WTC11 (cell line): Measurements from ENCODE around the gene SLC51B. TPM values are rescaled to one million over a fixed set of nuclear protein-coding genes. Genes with fewer than 3 reads are reported as not detected.
A peak's percentile ranks its signal among the peaks of the same experiment; 100 is the strongest.

ENCODE experiments used
- ATAC-seq: fragments of 200-7000 bp; cut with Tn5 transposase; 2 replicates; pipeline ENCODE4 v1.10.0; 2021; ENCODE audit warnings: mild to moderate bottlenecking, moderate library complexity
- CTCF ChIA-PET: fragments of 300-600 bp; sonication (Branson Sonifier 250); formaldehyde crosslinking; loops from one replicate; lab custom pipeline; 2021; ENCODE audit warnings: antibody characterized with exemption; lab: Charles Lee
- POLR2A ChIA-PET: fragments of 350-600 bp; sonication (Branson Sonifier 250); formaldehyde crosslinking; loops from one replicate; lab custom pipeline; 2021; ENCODE audit warnings: antibody characterized with exemption; lab: Charles Lee
- DNase-seq: peaks from one replicate; pipeline ENCODE4 v3.0.0; 2021; ENCODE audit warnings: low spot score
- H3K27ac Mint-ChIP-seq: 2 replicates; pipeline ENCODE4 v1.8.0; 2021; ENCODE audit warnings: mixed read lengths
- H3K27me3 Mint-ChIP-seq: 2 replicates; pipeline ENCODE4 v1.8.0; 2021; ENCODE audit warnings: low read depth, mild to moderate bottlenecking, moderate library complexity, mixed read lengths
- H3K36me3 Mint-ChIP-seq: 2 replicates; pipeline ENCODE4 v1.8.0; 2021; ENCODE audit warnings: mixed read lengths
- H3K4me1 Mint-ChIP-seq: 2 replicates; pipeline ENCODE4 v1.8.0; 2022; ENCODE audit warnings: mixed read lengths
- H3K4me3 Mint-ChIP-seq: 2 replicates; pipeline ENCODE4 v1.8.0; 2021; ENCODE audit warnings: mild to moderate bottlenecking, moderate library complexity, mixed read lengths
- H3K9me3 Mint-ChIP-seq: 2 replicates; pipeline ENCODE4 v1.8.0; 2021; ENCODE audit warnings: mixed read lengths
- GABPB1 ChIP-seq: sonication (generic); formaldehyde crosslinking; IDR thresholded peaks from 2 replicates; pipeline ENCODE4 v1.8.1; 2023; ENCODE audit warnings: mild to moderate bottlenecking, missing genetic modification reagents
- JAZF1 ChIP-seq: fragments of 250-450 bp; sonication (Bioruptor Pico); IDR thresholded peaks from 2 replicates; pipeline ENCODE4 v1.9.0; 2021; ENCODE audit warnings: moderate library complexity, mild to moderate bottlenecking, inconsistent platforms
- NR3C1 ChIP-seq: sonication (generic); formaldehyde crosslinking; conservative IDR thresholded peaks from 2 replicates; pipeline ENCODE4 v1.8.1; 2023; ENCODE audit warnings: low read depth, mild to moderate bottlenecking, missing genetic modification reagents
- RELA ChIP-seq: sonication (generic); formaldehyde crosslinking; IDR thresholded peaks from 2 replicates; pipeline ENCODE4 v1.8.1; 2022; ENCODE audit warnings: missing genetic modification reagents, mild to moderate bottlenecking, borderline replicate concordance
- SMAD3 ChIP-seq: sonication (generic); formaldehyde crosslinking; IDR thresholded peaks from 2 replicates; pipeline ENCODE4 v1.8.0; 2022; ENCODE audit warnings: missing genetic modification reagents, mild to moderate bottlenecking, borderline replicate concordance
- TEAD1 ChIP-seq: sonication (generic); formaldehyde crosslinking; IDR thresholded peaks from 2 replicates; pipeline ENCODE4 v1.8.0; 2022; ENCODE audit warnings: mild to moderate bottlenecking, missing genetic modification reagents
- ZBTB21 ChIP-seq: sonication (generic); formaldehyde crosslinking; IDR thresholded peaks from 2 replicates; pipeline ENCODE4 v1.8.1; 2023; ENCODE audit warnings: mild to moderate bottlenecking, missing genetic modification reagents, borderline replicate concordance
- ZNF121 ChIP-seq: sonication (generic); formaldehyde crosslinking; IDR thresholded peaks from 2 replicates; pipeline ENCODE4 v1.8.0; 2023; ENCODE audit warnings: missing genetic modification reagents
- ZNF423 ChIP-seq: fragments of 250-450 bp; sonication (Bioruptor Pico); IDR thresholded peaks from 2 replicates; pipeline ENCODE4 v2.1.2; 2022; ENCODE audit warnings: mild to moderate bottlenecking, moderate library complexity
- ZNF671 ChIP-seq: fragments of 250-450 bp; sonication (Bioruptor Pico); IDR thresholded peaks from 2 replicates; pipeline ENCODE4 v1.8.0; 2021; ENCODE audit warnings: mild to moderate bottlenecking
- total RNA-seq: library from RNA; stranded (reverse); gene quantifications from 3 replicates; pipeline ENCODE4 v1.2.3, GENCODE V29; 2021
- TF ChIP-seq, protein P1 (sequence below): sonication (generic); formaldehyde crosslinking; IDR thresholded peaks from 2 replicates; pipeline ENCODE4 v1.8.1; 2022; ENCODE audit warnings: missing genetic modification reagents, borderline replicate concordance
- TF ChIP-seq, protein P2 (sequence below): sonication (generic); formaldehyde crosslinking; IDR thresholded peaks from 2 replicates; pipeline ENCODE4 v1.8.1; 2022; ENCODE audit warnings: mild to moderate bottlenecking, moderate library complexity, missing genetic modification reagents
- TF ChIP-seq, protein P3 (sequence below): sonication (generic); formaldehyde crosslinking; IDR thresholded peaks from 2 replicates; pipeline ENCODE4 v1.8.1; 2022; ENCODE audit warnings: low read depth, mild to moderate bottlenecking, moderate library complexity, missing genetic modification reagents, borderline replicate concordance
- TF ChIP-seq, protein P4 (sequence below): sonication (generic); formaldehyde crosslinking; conservative IDR thresholded peaks from 2 replicates; pipeline ENCODE4 v1.8.1; 2023; ENCODE audit warnings: mild to moderate bottlenecking, low read depth, missing genetic modification reagents, moderate library complexity
- TF ChIP-seq, protein P5 (sequence below): sonication (generic); formaldehyde crosslinking; IDR thresholded peaks from 2 replicates; pipeline ENCODE4 v1.8.0; 2022; ENCODE audit warnings: mild to moderate bottlenecking, missing genetic modification reagents
- TF ChIP-seq, protein P6 (sequence below): fragments of 250-450 bp; sonication (Bioruptor Pico); IDR thresholded peaks from 2 replicates; pipeline ENCODE4 v1.9.0; 2021; ENCODE audit warnings: mild to moderate bottlenecking

Gene SLC51B
- total RNA-seq, 1 experiment from 2014 or later, result not detected

DNA sequence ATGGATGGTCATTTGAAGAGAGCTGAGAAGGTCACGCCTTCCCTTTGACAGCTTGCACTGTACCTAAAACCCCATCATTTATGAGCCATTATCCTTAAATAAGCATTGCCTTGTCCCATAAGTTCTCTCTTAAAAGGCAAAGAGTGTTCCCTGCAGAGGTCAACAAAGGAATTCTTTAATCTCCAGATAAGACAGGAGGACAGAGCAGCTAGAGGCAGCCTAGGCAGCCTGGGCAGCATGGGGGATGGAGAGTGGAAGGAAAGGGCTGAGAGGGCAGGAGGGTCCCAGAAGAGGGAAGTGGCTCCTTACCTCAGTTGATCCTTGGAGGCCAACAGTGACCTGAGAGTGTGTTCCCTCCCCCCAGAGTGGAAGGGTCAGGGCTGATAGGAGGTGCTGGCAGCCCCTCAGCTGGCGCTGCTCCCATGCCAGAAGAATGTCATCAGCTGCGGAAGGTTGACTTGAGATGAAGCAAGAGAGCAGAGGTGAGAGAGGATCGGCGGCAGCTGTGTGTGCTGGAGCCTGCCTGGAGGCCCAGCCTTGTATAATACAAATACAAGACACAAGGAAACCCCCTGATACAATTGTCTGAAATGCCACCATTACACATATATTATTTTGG lies 44.1 kb downstream of the SLC51B start:
- POLR2A ChIA-PET, result no interaction called here
- H3K36me3 Mint-ChIP-seq, result no peaks in the 10 kb centered on the region
- H3K4me3 Mint-ChIP-seq, result no peak overlapping the region
- H3K9me3 Mint-ChIP-seq, result no peaks in the 10 kb centered on the region
- TF ChIP-seq GABPB1 (CRISPR knock-in tag), result 0 out of 2 replicates have a peak, but pooled peaks have one; percentile 29
- no peak for TF ChIP-seq JAZF1 (CRISPR knock-in tag)
- TF ChIP-seq, all 79 proteins: peak for 1
- no peak for DNase-seq
- CTCF ChIA-PET, result interaction anchor here (1.0 to 15.1 kb wide), 5 partner anchors 11 to 56 kb away, joined by 3 to 308 read pairs (median 5); no protein-coding TSS in a partner anchor
- Mint-ChIP-seq H3K27me3 (peaks cover 9% of the 10 kb centered on the region), H3K27ac (no peak overlapping the region), H3K4me1 (peaks cover 42% of the 10 kb centered on the region)
- ATAC-seq, result no peak

DNA sequence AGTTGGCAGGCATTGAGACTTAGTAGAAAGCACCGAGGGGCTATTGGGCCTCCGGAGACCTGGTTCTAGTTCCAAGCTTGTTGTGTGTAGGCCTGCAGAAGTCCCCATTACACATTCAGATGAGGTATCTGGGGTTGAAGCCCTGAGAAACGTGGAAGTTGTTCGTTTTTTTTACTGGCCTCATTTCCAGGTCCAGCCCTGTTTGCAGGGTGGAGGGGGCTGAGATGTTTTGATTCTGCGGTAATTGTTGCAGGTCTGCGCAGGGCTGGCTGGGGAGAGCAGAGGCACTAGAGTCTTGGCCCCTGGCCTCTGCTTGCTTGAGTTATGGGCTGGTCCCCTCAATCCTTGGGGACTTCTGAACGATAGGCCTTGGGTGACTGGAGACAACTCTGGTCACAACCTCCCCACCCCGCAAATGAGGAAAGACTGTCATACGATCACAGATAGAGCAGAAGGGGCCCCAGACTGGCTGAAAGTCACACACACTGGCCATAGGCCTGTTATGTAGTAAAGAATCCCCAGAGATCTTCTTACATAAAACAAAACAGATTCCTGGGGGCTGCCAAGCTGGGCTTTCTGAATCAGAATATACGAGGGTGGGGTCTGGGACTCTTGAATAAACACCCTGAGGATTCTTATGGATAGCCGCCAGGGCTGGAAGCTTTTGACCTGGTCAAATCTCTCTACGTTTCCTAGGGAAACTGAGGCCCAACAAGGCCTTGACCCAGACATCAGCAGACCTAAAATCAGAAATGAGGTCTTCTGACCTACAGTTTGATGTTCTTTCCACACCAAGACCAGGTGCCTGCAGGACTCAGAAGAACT lies 47.0 kb downstream of the SLC51B start:
- ChIA-PET CTCF (interaction anchor here (0.6 to 1.6 kb wide), 4 partner anchors 9 to 12 kb away, joined by 4 to 10 read pairs (median 5); no protein-coding TSS in a partner anchor), POLR2A (interaction anchor here (0.9 kb wide), 1 partner anchor 10 kb away, joined by 3 read pairs; no protein-coding TSS in a partner anchor)
- no peak overlapping the region for H3K27ac Mint-ChIP-seq
- TF ChIP-seq ZNF423 (CRISPR knock-in tag) (no peak), TEAD1 (CRISPR knock-in tag) (no peak), ZBTB21 (no peak), NR3C1 (CRISPR knock-in tag) (no peak)
- TF ChIP-seq, protein P1, sequence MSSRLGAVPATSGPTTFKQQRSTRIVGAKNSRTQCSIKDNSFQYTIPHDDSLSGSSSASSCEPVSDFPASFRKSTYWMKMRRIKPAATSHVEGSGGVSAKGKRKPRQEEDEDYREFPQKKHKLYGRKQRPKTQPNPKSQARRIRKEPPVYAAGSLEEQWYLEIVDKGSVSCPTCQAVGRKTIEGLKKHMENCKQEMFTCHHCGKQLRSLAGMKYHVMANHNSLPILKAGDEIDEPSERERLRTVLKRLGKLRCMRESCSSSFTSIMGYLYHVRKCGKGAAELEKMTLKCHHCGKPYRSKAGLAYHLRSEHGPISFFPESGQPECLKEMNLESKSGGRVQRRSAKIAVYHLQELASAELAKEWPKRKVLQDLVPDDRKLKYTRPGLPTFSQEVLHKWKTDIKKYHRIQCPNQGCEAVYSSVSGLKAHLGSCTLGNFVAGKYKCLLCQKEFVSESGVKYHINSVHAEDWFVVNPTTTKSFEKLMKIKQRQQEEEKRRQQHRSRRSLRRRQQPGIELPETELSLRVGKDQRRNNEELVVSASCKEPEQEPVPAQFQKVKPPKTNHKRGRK, result no peak
- TF ChIP-seq, protein P2, sequence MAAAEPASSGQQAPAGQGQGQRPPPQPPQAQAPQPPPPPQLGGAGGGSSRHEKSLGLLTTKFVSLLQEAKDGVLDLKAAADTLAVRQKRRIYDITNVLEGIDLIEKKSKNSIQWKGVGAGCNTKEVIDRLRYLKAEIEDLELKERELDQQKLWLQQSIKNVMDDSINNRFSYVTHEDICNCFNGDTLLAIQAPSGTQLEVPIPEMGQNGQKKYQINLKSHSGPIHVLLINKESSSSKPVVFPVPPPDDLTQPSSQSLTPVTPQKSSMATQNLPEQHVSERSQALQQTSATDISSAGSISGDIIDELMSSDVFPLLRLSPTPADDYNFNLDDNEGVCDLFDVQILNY (CRISPR knock-in tag), result no peak
- no peaks in the 10 kb centered on the region for H3K36me3 Mint-ChIP-seq
- H3K4me1 Mint-ChIP-seq, result peaks cover 17% of the 10 kb centered on the region
- DNase-seq, result no peak
- H3K27me3 Mint-ChIP-seq, result no peaks in the 10 kb centered on the region
- H3K9me3 Mint-ChIP-seq, result no peaks in the 10 kb centered on the region
- ATAC-seq, result no peak
- no peak overlapping the region for H3K4me3 Mint-ChIP-seq

DNA sequence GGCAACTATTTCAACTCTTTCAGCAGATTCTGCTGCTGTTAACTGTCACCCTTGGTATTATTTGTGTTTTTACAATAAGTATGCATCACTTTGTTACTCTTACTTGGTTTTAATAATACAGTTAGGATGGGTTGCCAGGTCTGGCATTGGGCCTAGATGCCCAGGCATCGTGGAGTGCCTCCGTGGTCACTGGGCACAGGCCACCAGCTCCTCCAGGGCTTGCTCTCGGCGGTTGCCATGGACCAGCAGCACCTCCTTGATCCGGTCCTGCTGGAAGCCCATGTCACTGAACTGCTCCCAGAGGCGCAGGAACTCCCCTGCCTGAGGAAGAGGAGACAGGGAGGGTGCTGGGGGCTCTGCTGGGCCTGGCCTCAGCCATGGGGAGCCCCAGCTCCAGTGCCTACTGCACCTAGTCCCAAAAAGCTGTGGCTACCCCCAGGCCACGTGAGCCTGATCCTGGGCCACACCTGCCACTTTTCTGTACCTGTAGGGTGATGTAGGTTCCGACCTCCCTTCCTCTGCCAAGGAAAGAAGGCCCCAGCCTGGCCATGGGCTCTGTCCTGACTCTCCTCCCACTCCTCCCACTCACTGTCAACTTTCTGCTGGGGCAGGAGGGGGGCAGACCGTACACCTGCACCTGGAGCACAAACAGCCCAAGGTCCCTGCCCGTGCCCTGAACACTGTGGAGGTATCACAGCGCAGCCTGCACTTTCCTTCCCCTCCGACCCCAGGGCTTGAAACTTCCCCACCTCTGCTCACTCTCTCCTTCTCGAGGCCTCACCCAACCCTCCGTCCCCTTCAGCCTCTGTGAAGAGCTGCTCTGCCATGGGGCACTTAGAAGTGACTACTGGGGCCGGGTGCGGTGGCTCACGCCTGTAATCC lies 48.0 kb downstream of the SLC51B start:
- Mint-ChIP-seq H3K4me1 (peaks cover 9% of the 10 kb centered on the region), H3K4me3 (no peak overlapping the region)
- ATAC-seq, result no peak
- TF ChIP-seq, protein P3, sequence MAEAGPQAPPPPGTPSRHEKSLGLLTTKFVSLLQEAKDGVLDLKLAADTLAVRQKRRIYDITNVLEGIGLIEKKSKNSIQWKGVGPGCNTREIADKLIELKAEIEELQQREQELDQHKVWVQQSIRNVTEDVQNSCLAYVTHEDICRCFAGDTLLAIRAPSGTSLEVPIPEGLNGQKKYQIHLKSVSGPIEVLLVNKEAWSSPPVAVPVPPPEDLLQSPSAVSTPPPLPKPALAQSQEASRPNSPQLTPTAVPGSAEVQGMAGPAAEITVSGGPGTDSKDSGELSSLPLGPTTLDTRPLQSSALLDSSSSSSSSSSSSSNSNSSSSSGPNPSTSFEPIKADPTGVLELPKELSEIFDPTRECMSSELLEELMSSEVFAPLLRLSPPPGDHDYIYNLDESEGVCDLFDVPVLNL (CRISPR knock-in tag), result no peak; the same call in 1 of the 2 replicates
- no peak for TF ChIP-seq RELA (CRISPR knock-in tag)
- no peak for TF ChIP-seq ZNF121 (CRISPR knock-in tag)
- TF ChIP-seq NR3C1 (CRISPR knock-in tag), result no peak
- TF ChIP-seq, protein P4, sequence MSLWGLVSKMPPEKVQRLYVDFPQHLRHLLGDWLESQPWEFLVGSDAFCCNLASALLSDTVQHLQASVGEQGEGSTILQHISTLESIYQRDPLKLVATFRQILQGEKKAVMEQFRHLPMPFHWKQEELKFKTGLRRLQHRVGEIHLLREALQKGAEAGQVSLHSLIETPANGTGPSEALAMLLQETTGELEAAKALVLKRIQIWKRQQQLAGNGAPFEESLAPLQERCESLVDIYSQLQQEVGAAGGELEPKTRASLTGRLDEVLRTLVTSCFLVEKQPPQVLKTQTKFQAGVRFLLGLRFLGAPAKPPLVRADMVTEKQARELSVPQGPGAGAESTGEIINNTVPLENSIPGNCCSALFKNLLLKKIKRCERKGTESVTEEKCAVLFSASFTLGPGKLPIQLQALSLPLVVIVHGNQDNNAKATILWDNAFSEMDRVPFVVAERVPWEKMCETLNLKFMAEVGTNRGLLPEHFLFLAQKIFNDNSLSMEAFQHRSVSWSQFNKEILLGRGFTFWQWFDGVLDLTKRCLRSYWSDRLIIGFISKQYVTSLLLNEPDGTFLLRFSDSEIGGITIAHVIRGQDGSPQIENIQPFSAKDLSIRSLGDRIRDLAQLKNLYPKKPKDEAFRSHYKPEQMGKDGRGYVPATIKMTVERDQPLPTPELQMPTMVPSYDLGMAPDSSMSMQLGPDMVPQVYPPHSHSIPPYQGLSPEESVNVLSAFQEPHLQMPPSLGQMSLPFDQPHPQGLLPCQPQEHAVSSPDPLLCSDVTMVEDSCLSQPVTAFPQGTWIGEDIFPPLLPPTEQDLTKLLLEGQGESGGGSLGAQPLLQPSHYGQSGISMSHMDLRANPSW, result no peak
- TF ChIP-seq, protein P5, sequence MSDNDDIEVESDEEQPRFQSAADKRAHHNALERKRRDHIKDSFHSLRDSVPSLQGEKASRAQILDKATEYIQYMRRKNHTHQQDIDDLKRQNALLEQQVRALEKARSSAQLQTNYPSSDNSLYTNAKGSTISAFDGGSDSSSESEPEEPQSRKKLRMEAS (CRISPR knock-in tag), result no peak
- TF ChIP-seq ZNF671, result no peak
- TF ChIP-seq, protein P6, sequence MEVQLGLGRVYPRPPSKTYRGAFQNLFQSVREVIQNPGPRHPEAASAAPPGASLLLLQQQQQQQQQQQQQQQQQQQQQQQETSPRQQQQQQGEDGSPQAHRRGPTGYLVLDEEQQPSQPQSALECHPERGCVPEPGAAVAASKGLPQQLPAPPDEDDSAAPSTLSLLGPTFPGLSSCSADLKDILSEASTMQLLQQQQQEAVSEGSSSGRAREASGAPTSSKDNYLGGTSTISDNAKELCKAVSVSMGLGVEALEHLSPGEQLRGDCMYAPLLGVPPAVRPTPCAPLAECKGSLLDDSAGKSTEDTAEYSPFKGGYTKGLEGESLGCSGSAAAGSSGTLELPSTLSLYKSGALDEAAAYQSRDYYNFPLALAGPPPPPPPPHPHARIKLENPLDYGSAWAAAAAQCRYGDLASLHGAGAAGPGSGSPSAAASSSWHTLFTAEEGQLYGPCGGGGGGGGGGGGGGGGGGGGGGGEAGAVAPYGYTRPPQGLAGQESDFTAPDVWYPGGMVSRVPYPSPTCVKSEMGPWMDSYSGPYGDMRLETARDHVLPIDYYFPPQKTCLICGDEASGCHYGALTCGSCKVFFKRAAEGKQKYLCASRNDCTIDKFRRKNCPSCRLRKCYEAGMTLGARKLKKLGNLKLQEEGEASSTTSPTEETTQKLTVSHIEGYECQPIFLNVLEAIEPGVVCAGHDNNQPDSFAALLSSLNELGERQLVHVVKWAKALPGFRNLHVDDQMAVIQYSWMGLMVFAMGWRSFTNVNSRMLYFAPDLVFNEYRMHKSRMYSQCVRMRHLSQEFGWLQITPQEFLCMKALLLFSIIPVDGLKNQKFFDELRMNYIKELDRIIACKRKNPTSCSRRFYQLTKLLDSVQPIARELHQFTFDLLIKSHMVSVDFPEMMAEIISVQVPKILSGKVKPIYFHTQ (CRISPR knock-in tag), result no peak
- no peak for TF ChIP-seq SMAD3 (CRISPR knock-in tag)

More for the DNA sequence above, 48.0 kb downstream of the SLC51B start:
- ChIA-PET CTCF (interaction anchor here (0.6 to 1.6 kb wide), 4 partner anchors 8 to 115 kb away, joined by 3 to 10 read pairs (median 4); no protein-coding TSS in a partner anchor), POLR2A (interaction anchor here (0.9 kb wide), 1 partner anchor 9 kb away, joined by 3 read pairs; no protein-coding TSS in a partner anchor)
- Mint-ChIP-seq H3K9me3 (no peaks in the 10 kb centered on the region), H3K27ac (0 out of 2 replicates have a peak overlapping the region, but pooled peaks have one; percentile 23), H3K36me3 (no peaks in the 10 kb centered on the region), H3K27me3 (no peaks in the 10 kb centered on the region)
- no peak for DNase-seq
